T-cell (primary cell): ENCODE measurements around the gene BLOC1S5. TPM values are rescaled to one million over a fixed set of nuclear protein-coding genes. Genes with fewer than 3 reads are reported as not detected.

ENCODE experiments used
- ATAC-seq, 4 experiments: fragments of 200-7000 bp in 3 of 4; fragments of 150-1000 bp in 1 of 4; cut with Tn5 transposase; replicated peaks in 1 of 4; 1 replicate in 3 of 4; 2 replicates in 1 of 4; pipeline ENCODE4 v1.10.0; 2021; ENCODE audit warnings: moderate library complexity in 3 of 4, mild to moderate bottlenecking in 2 of 4, moderate number of reproducible peaks in 1 of 4
- CTCF ChIA-PET, 2 donors: fragments of 300-600 bp; sonication (Branson Sonifier 250); formaldehyde crosslinking; loops; one replicate each; lab custom pipeline; 2022; ENCODE audit warnings: antibody characterized with exemption in 2 of 2; lab: Charles Lee
- POLR2A ChIA-PET, 2 donors: fragments of 300-600 bp; sonication (Branson Sonifier 250); formaldehyde crosslinking; loops; one replicate each; lab custom pipeline; 2022; ENCODE audit warnings: antibody characterized with exemption in 2 of 2; lab: Charles Lee
- DNase-seq, 35 experiments: peaks; one replicate each; pipeline versions ENCODE4 v3.0.0 to v3.0.0-alpha.2; 2013 to 2023
- H3K27ac ChIP-seq: one replicate; pipeline ENCODE4 v1.5.1; 2013; ENCODE audit warnings: low read length
- H3K27me3 ChIP-seq, 2 experiments: replicated peaks in 1 of 2; 1 replicate in 1 of 2; 2 replicates in 1 of 2; pipeline versions ENCODE4 v1.6.1 to v1.7.0; 2013; ENCODE audit warnings: low read length in 1 of 2, mixed read lengths in 1 of 2; ENCODE audit not compliant: control insufficient read depth in 2 of 2, insufficient read depth in 2 of 2; ENCODE audit errors: extremely low read depth in 1 of 2
- H3K36me3 ChIP-seq, 2 donors: 1 replicate in 1 of 2; 2 replicates in 1 of 2; pipeline versions ENCODE4 v1.6.1 to v1.7.0; 2013; ENCODE audit warnings: low read length in 1 of 2; ENCODE audit not compliant: control insufficient read depth in 2 of 2, insufficient read depth in 1 of 2; ENCODE audit errors: extremely low read depth in 1 of 2
- H3K4me1 ChIP-seq, 2 experiments: 1 replicate in 1 of 2; 2 replicates in 1 of 2; pipeline versions ENCODE4 v1.6.1 to v1.7.0; 2013; ENCODE audit warnings: low read length in 2 of 2, mixed read lengths in 1 of 2; ENCODE audit not compliant: insufficient read depth in 2 of 2, control insufficient read depth in 1 of 2; ENCODE audit errors: extremely low read depth in 1 of 2
- H3K4me3 ChIP-seq, 2 donors: 1 replicate in 1 of 2; 2 replicates in 1 of 2; pipeline versions ENCODE4 v1.5.1 to v1.7.0; 2013; ENCODE audit warnings: mild to moderate bottlenecking in 2 of 2, low read length in 1 of 2, moderate library complexity in 1 of 2; ENCODE audit not compliant: control insufficient read depth in 1 of 2; ENCODE audit errors: extremely low read depth in 1 of 2
- H3K9me3 ChIP-seq: 2 replicates; pipeline ENCODE4 v1.7.0; 2013
- H3K27ac Mint-ChIP-seq, 2 donors: one replicate each; pipeline ENCODE4 v1.8.0; 2020 to 2021; ENCODE audit warnings: mild to moderate bottlenecking in 2 of 2, mixed read lengths in 2 of 2
- H3K27me3 Mint-ChIP-seq, 2 donors: one replicate each; pipeline ENCODE4 v1.8.0; 2021 to 2022; ENCODE audit warnings: mixed read lengths in 2 of 2
- H3K36me3 Mint-ChIP-seq: one replicate; pipeline ENCODE4 v1.8.0; 2021; ENCODE audit warnings: mixed read lengths
- H3K4me1 Mint-ChIP-seq, 3 donors: one replicate each; pipeline ENCODE4 v1.8.0; 2020 to 2022; ENCODE audit warnings: mixed read lengths in 3 of 3, mild to moderate bottlenecking in 1 of 3
- H3K4me3 Mint-ChIP-seq, 3 donors: one replicate each; pipeline ENCODE4 v1.8.0; 2020 to 2022; ENCODE audit warnings: mild to moderate bottlenecking in 3 of 3, mixed read lengths in 3 of 3, moderate library complexity in 3 of 3
- H3K9me3 Mint-ChIP-seq, 3 donors: one replicate each; pipeline ENCODE4 v1.8.0; 2020 to 2022; ENCODE audit warnings: mixed read lengths in 3 of 3
- WGBS: methylation state at CpG from one replicate; pipeline ENCODE4 v1.1.5; 2013; ENCODE audit warnings: missing lambda C conversion rate; ENCODE audit not compliant: insufficient coverage; 5-methylcytosine and 5-hydroxymethylcytosine counted together
- total RNA-seq, 35 experiments: library from RNA in 6 of 35; stranded (reverse) in 6 of 35; fragments of 120-200 nt in 1 of 35; gene quantifications; one replicate each; pipeline versions ENCODE4 v1.2.1 to v1.2.4 and lab custom pipeline; 2013 to 2026

The BLOC1S5 gene
- total RNA-seq, 5 donors from 2014 or later (not counting 1 experiment from before 2014, with no cell fraction given), result 12.3 to 26.9 (median 18.1) TPM

- ChIA-PET POLR2A (no interaction called here), CTCF (no interaction called here)
- no peak overlapping the region for H3K4me3 Mint-ChIP-seq
- no peaks in the 10 kb centered on the region for H3K4me1 ChIP-seq
- DNase-seq (no peak), ATAC-seq (no peak)
- no peaks in the 10 kb centered on the region for H3K27me3 ChIP-seq
- no peak overlapping the region for H3K4me3 ChIP-seq
- WGBS, result 100% methylated on average over 2 of the region's 7 CpGs
- H3K9me3 ChIP-seq, result no peaks in the 10 kb centered on the region
- H3K27ac ChIP-seq, result no peak overlapping the region
- peaks cover 0 to 5% (median 4%) of the 10 kb centered on the region in 3 donors for H3K9me3 Mint-ChIP-seq
- H3K36me3 ChIP-seq, result no peaks in the 10 kb centered on the region
- H3K36me3 Mint-ChIP-seq, result peaks cover 22% of the 10 kb centered on the region
- no peak overlapping the region for H3K27ac Mint-ChIP-seq
- H3K27me3 Mint-ChIP-seq, result no peaks in the 10 kb centered on the region
- H3K4me1 Mint-ChIP-seq, result no peaks in the 10 kb centered on the region
These were observed 66.0 kb downstream of the BLOC1S5 start for GRCh38 chr6:7998103-7998725.

- Mint-ChIP-seq H3K36me3 (peaks cover 25% of the 10 kb centered on the region), H3K27me3 (no peaks in the 10 kb centered on the region), H3K4me1 (no peaks in the 10 kb centered on the region), H3K4me3 (no peak overlapping the region), H3K27ac (no peak overlapping the region), H3K9me3 (peaks cover 0 to 5% (median 4%) of the 10 kb centered on the region in 3 donors)
- DNase-seq (no peak), ATAC-seq (no peak)
- no peaks in the 10 kb centered on the region for H3K4me1 ChIP-seq
- no peak overlapping the region for H3K4me3 ChIP-seq
- no peak overlapping the region for H3K27ac ChIP-seq
- no peaks in the 10 kb centered on the region for H3K36me3 ChIP-seq
- no peaks in the 10 kb centered on the region for H3K27me3 ChIP-seq
- 100% methylated on average over 1 of the region's 3 CpGs for WGBS
- H3K9me3 ChIP-seq, result no peaks in the 10 kb centered on the region
- POLR2A ChIA-PET, result no interaction called here
- CTCF ChIA-PET, result no interaction called here
These were observed 66.9 kb downstream of the BLOC1S5 start for GRCh38 chr6:7997286-7997685.

- peaks cover 0 to 5% (median 4%) of the 10 kb centered on the region in 3 donors for H3K9me3 Mint-ChIP-seq
- Histone ChIP-seq H3K9me3 (no peaks in the 10 kb centered on the region), H3K4me1 (no peaks in the 10 kb centered on the region), H3K36me3 (no peaks in the 10 kb centered on the region), H3K4me3 (no peak overlapping the region), H3K27ac (no peak overlapping the region), H3K27me3 (no peaks in the 10 kb centered on the region)
- H3K4me1 Mint-ChIP-seq, result no peaks in the 10 kb centered on the region
- no peak for ATAC-seq
- WGBS, result 95% methylated on average over 8 of the region's 10 CpGs
- no peak for DNase-seq
- peaks cover 30% of the 10 kb centered on the region for H3K36me3 Mint-ChIP-seq
- no peak overlapping the region for H3K4me3 Mint-ChIP-seq
- H3K27me3 Mint-ChIP-seq, result no peaks in the 10 kb centered on the region
- CTCF ChIA-PET, result no interaction called here
- POLR2A ChIA-PET, result no interaction called here
- no peak overlapping the region for H3K27ac Mint-ChIP-seq
These were observed 67.6 kb downstream of the BLOC1S5 start for GRCh38 chr6:7996538-7997111.

GRCh38 chr6:7993952-7994351, 70.2 kb downstream of the BLOC1S5 start:
- no peak overlapping the region for H3K4me3 ChIP-seq
- Mint-ChIP-seq H3K36me3 (peaks cover 25% of the 10 kb centered on the region), H3K9me3 (peaks cover 0 to 5% (median 4%) of the 10 kb centered on the region in 3 donors), H3K4me1 (no peaks in the 10 kb centered on the region), H3K4me3 (no peak overlapping the region), H3K27me3 (no peaks in the 10 kb centered on the region), H3K27ac (no peak overlapping the region)
- H3K36me3 ChIP-seq, result no peaks in the 10 kb centered on the region
- H3K9me3 ChIP-seq, result no peaks in the 10 kb centered on the region
- ChIA-PET POLR2A (interaction anchor here in 1 of 2 donors (0.7 kb wide), 1 partner anchor 276 kb away, joined by 3 read pairs; no protein-coding TSS in a partner anchor), CTCF (no interaction called here)
- 84% methylated on average over 2 of the region's 8 CpGs for whole genome bisulfite sequencing
- H3K4me1 ChIP-seq, result no peaks in the 10 kb centered on the region
- no peaks in the 10 kb centered on the region for H3K27me3 ChIP-seq
- no peak for DNase-seq
- no peak overlapping the region for H3K27ac ChIP-seq
- no peak for ATAC-seq

GRCh38 chr6:7993399-7993798, 70.8 kb downstream of the BLOC1S5 start:
- no peak overlapping the region for H3K27ac ChIP-seq
- no peaks in the 10 kb centered on the region for H3K4me1 ChIP-seq
- Mint-ChIP-seq H3K36me3 (peaks cover 30% of the 10 kb centered on the region), H3K27me3 (no peaks in the 10 kb centered on the region), H3K4me1 (no peaks in the 10 kb centered on the region), H3K4me3 (no peak overlapping the region), H3K27ac (no peak overlapping the region), H3K9me3 (peaks cover 0 to 5% (median 4%) of the 10 kb centered on the region in 3 donors)
- ChIA-PET POLR2A (no interaction called here), CTCF (no interaction called here)
- ATAC-seq (no peak), DNase-seq (no peak)
- H3K4me3 ChIP-seq, result no peak overlapping the region
- H3K9me3 ChIP-seq, result no peaks in the 10 kb centered on the region
- H3K36me3 ChIP-seq, result no peaks in the 10 kb centered on the region
- H3K27me3 ChIP-seq, result no peaks in the 10 kb centered on the region

GRCh38 chr6:7992002-7992815, 72.0 kb downstream of the BLOC1S5 start:
- H3K27ac ChIP-seq, result no peak overlapping the region
- no peak for DNase-seq
- ChIA-PET POLR2A (no interaction called here), CTCF (no interaction called here)
- no peak overlapping the region for H3K4me3 ChIP-seq
- no peak overlapping the region for H3K4me3 Mint-ChIP-seq
- no peaks in the 10 kb centered on the region for H3K36me3 ChIP-seq
- peaks cover 33% of the 10 kb centered on the region for H3K36me3 Mint-ChIP-seq
- H3K9me3 Mint-ChIP-seq, result peaks cover 0 to 7% (median 5%) of the 10 kb centered on the region in 3 donors
- no peaks in the 10 kb centered on the region for H3K4me1 Mint-ChIP-seq
- H3K27me3 ChIP-seq, result no peaks in the 10 kb centered on the region
- no peak for ATAC-seq
- H3K27me3 Mint-ChIP-seq, result no peaks in the 10 kb centered on the region
- WGBS, result 43% methylated on average over 4 of the region's 7 CpGs
- H3K9me3 ChIP-seq, result no peaks in the 10 kb centered on the region
- H3K4me1 ChIP-seq, result no peaks in the 10 kb centered on the region
- H3K27ac Mint-ChIP-seq, result no peak overlapping the region
